CD14-positive monocyte (primary cell): ENCODE measurements around the gene ZBTB7C. TPM values are rescaled to one million over a fixed set of nuclear protein-coding genes. Genes with fewer than 3 reads are reported as not detected.
A peak's percentile ranks its signal among the peaks of the same experiment; 100 is the strongest.

ENCODE experiments used
- DNase-seq, 3 donors: peaks; one replicate each; pipeline ENCODE4 v3.0.0-alpha.2; 2011 to 2022
- H2AFZ ChIP-seq: 2 replicates; pipeline ENCODE4 v1.6.0; 2012; ENCODE audit warnings: mild to moderate bottlenecking, low read depth, low read length, inconsistent platforms; ENCODE audit not compliant: insufficient read depth, poor library complexity, severe bottlenecking
- H3K27ac ChIP-seq, 2 donors: 1 replicate in 1 of 2; 2 replicates in 1 of 2; pipeline ENCODE4 v1.5.1; 2012 to 2013; ENCODE audit warnings: low read length in 2 of 2, control low read depth in 1 of 2, inconsistent platforms in 1 of 2, low read depth in 1 of 2, mild to moderate bottlenecking in 1 of 2
- H3K27me3 ChIP-seq, 2 donors: one replicate each; pipeline versions ENCODE4 v1.6.0 to v1.6.1; 2011 to 2013; ENCODE audit warnings: low read length in 2 of 2; ENCODE audit not compliant: control insufficient read depth in 2 of 2, insufficient read depth in 2 of 2
- H3K36me3 ChIP-seq, 2 donors: replicated peaks in 1 of 2; 1 replicate in 1 of 2; 2 replicates in 1 of 2; pipeline versions ENCODE4 v1.5.1 to v1.6.1; 2012 to 2013; ENCODE audit warnings: low read length in 2 of 2, control low read depth in 1 of 2, inconsistent platforms in 1 of 2, mild to moderate bottlenecking in 1 of 2; ENCODE audit not compliant: insufficient read depth in 2 of 2, control insufficient read depth in 1 of 2
- H3K4me1 ChIP-seq, 2 donors: 1 replicate in 1 of 2; 2 replicates in 1 of 2; pipeline versions ENCODE4 v1.5.1 to v1.6.1; 2012 to 2013; ENCODE audit warnings: low read length in 2 of 2, control low read depth in 1 of 2, inconsistent platforms in 1 of 2, mild to moderate bottlenecking in 1 of 2, moderate library complexity in 1 of 2; ENCODE audit not compliant: insufficient read depth in 2 of 2, control insufficient read depth in 1 of 2
- H3K4me2 ChIP-seq: replicated peaks from 2 replicates; pipeline ENCODE3; 2012; ENCODE audit warnings: low read length, moderate library complexity, mild to moderate bottlenecking; ENCODE audit not compliant: poor library complexity, severe bottlenecking; ENCODE audit errors: extremely low read depth
- H3K4me3 ChIP-seq, 3 experiments: fragments of 200-600 bp in 1 of 3; sonication (generic) in 1 of 3; replicated peaks in 1 of 3; 1 replicate in 2 of 3; 2 replicates in 1 of 3; pipeline ENCODE4 v1.5.1; 2011 to 2013; ENCODE audit warnings: low read length in 3 of 3, mild to moderate bottlenecking in 3 of 3, control low read depth in 2 of 3, low read depth in 2 of 3, inconsistent platforms in 1 of 3, moderate library complexity in 1 of 3
- H3K79me2 ChIP-seq: 2 replicates; pipeline ENCODE4 v1.6.0; 2012; ENCODE audit warnings: mild to moderate bottlenecking, control low read depth, inconsistent platforms, low read length, moderate library complexity; ENCODE audit not compliant: insufficient read depth
- H3K9ac ChIP-seq: 2 replicates; pipeline ENCODE4 v1.6.0; 2017; ENCODE audit warnings: low read length, mild to moderate bottlenecking; ENCODE audit not compliant: insufficient read depth, poor library complexity, severe bottlenecking
- H3K9me3 ChIP-seq, 2 donors: replicated peaks in 1 of 2; 1 replicate in 1 of 2; 2 replicates in 1 of 2; pipeline versions ENCODE4 v1.5.1 to v1.6.1; 2012 to 2013; ENCODE audit warnings: low read length in 2 of 2, control low read depth in 1 of 2; ENCODE audit not compliant: control insufficient read depth in 1 of 2, insufficient read depth in 1 of 2
- H4K20me1 ChIP-seq: 2 replicates; pipeline ENCODE4 v1.6.0; 2012; ENCODE audit warnings: mild to moderate bottlenecking, low read length, control low read depth, moderate library complexity; ENCODE audit not compliant: insufficient read depth
- H3K27ac Mint-ChIP-seq, 7 donors: one replicate each; pipeline ENCODE4 v1.8.0; 2020; ENCODE audit warnings: mild to moderate bottlenecking in 7 of 7, mixed read lengths in 7 of 7, moderate library complexity in 6 of 7, inconsistent platforms in 2 of 7
- H3K27me3 Mint-ChIP-seq, 3 donors: one replicate each; pipeline ENCODE4 v1.8.0; 2021 to 2022; ENCODE audit warnings: low read depth in 3 of 3, mild to moderate bottlenecking in 3 of 3, mixed read lengths in 3 of 3, moderate library complexity in 3 of 3, inconsistent platforms in 1 of 3
- H3K36me3 Mint-ChIP-seq, 2 donors: one replicate each; pipeline ENCODE4 v1.8.0; 2020; ENCODE audit warnings: mixed read lengths in 2 of 2, inconsistent platforms in 1 of 2, mild to moderate bottlenecking in 1 of 2
- H3K4me1 Mint-ChIP-seq: one replicate; pipeline ENCODE4 v1.8.0; 2020; ENCODE audit warnings: mild to moderate bottlenecking, mixed read lengths
- H3K4me3 Mint-ChIP-seq, 2 donors: one replicate each; pipeline ENCODE4 v1.8.0; 2020; ENCODE audit warnings: mild to moderate bottlenecking in 2 of 2, mixed read lengths in 2 of 2, moderate library complexity in 1 of 2
- H3K9me3 Mint-ChIP-seq, 7 donors: one replicate each; pipeline ENCODE4 v1.8.0; 2020 to 2022; ENCODE audit warnings: mixed read lengths in 7 of 7, mild to moderate bottlenecking in 6 of 7, moderate library complexity in 6 of 7, inconsistent platforms in 2 of 7
- CTCF ChIP-seq: fragments of 200-600 bp; IDR thresholded peaks from one replicate; pipeline ENCODE4 v1.8.0; 2022; ENCODE audit warnings: antibody characterized with exemption, mild to moderate bottlenecking
- WGBS: methylation state at CpG from one replicate; pipeline ENCODE4 v1.1.5; 2013; ENCODE audit warnings: missing lambda C conversion rate; ENCODE audit not compliant: insufficient coverage; 5-methylcytosine and 5-hydroxymethylcytosine counted together
- intact Hi-C, 2 donors: fragments of 100-400 bp; cut with micrococcal nuclease; formaldehyde crosslinking; loops; one replicate each; pipeline versions ENCODE4 v1.15.0 to v1.15.1; 2023
- polyA plus RNA-seq, 3 donors: library from polyadenylated mRNA; depleted of rRNA in 1 of 3; unstranded in 2 of 3; stranded (reverse) in 1 of 3; fragments of 300-500 nt in 2 of 3; fragments of >200 nt in 1 of 3; fragmentation: Illumina TruSeq in 2 of 3; gene quantifications; 1 replicate in 2 of 3; 2 replicates in 1 of 3; pipeline ENCODE4 v1.2.3, GENCODE V29; 2012 to 2021

Gene ZBTB7C
- polyA plus RNA-seq, 3 donors: 0.03 to 0.09 TPM; not detected in 1

- H2AFZ ChIP-seq: no peak overlapping the region
- H3K79me2 ChIP-seq: no peaks in the 10 kb centered on the region
- no peak overlapping the region for H3K4me2 ChIP-seq
- peaks cover 8 to 10% of the 10 kb centered on the region in 2 donors for H3K4me1 ChIP-seq
- Mint-ChIP-seq H3K9me3 (peaks cover 0 to 2% (median 0%) of the 10 kb centered on the region in 7 donors), H3K36me3 (no peaks in the 10 kb centered on the region), H3K4me1 (peaks cover 12% of the 10 kb centered on the region), H3K27me3 (peaks cover 5 to 17% (median 6%) of the 10 kb centered on the region in 3 donors), H3K27ac (peak overlapping the region in 1 of 7 donors; percentile 73), H3K4me3 (no peak overlapping the region)
- WGBS: 92% methylated on average over 9 of the region's 9 CpGs
- intact Hi-C loops: no loop called here
- no peak overlapping the region for H3K9ac ChIP-seq
- no peak overlapping the region for H3K4me3 ChIP-seq
- no peaks in the 10 kb centered on the region for H3K9me3 ChIP-seq
- no peaks in the 10 kb centered on the region for H3K36me3 ChIP-seq
- no peak for TF ChIP-seq CTCF
- H4K20me1 ChIP-seq: no peaks in the 10 kb centered on the region
- DNase-seq: no peak
- H3K27ac ChIP-seq: no peak overlapping the region
- H3K27me3 ChIP-seq: no peaks in the 10 kb centered on the region
Measured at GRCh38 chr18:48090021-48090420, 319.2 kb downstream of the ZBTB7C start.

- no peak overlapping the region for H3K4me3 Mint-ChIP-seq
- H3K4me2 ChIP-seq: no peak overlapping the region
- intact Hi-C loops: no loop called here
Measured at GRCh38 chr18:48085781-48086487, 323.2 kb downstream of the ZBTB7C start.

More at GRCh38 chr18:48085781-48086487, 323.2 kb downstream of the ZBTB7C start:
- Histone ChIP-seq H3K9ac (no peak overlapping the region), H3K4me3 (no peak overlapping the region), H3K79me2 (no peaks in the 10 kb centered on the region), H3K27ac (no peak overlapping the region), H3K9me3 (no peaks in the 10 kb centered on the region), H3K4me1 (peaks cover 8 to 10% of the 10 kb centered on the region in 2 donors), H2AFZ (no peak overlapping the region), H4K20me1 (no peaks in the 10 kb centered on the region), H3K27me3 (no peaks in the 10 kb centered on the region), H3K36me3 (no peaks in the 10 kb centered on the region)
- peaks cover 0 to 2% (median 0%) of the 10 kb centered on the region in 7 donors for H3K9me3 Mint-ChIP-seq
- H3K27me3 Mint-ChIP-seq: peaks cover 2 to 5% (median 3%) of the 10 kb centered on the region in 3 donors
- no peak for DNase-seq
- H3K4me1 Mint-ChIP-seq: peaks cover 12% of the 10 kb centered on the region
- WGBS: 84% methylated on average over 3 of the region's 4 CpGs
- no peaks in the 10 kb centered on the region for H3K36me3 Mint-ChIP-seq
- no peak overlapping the region for H3K27ac Mint-ChIP-seq
- no peak for TF ChIP-seq CTCF
